Activated T-cell treated with anti-CD3 and anti-CD28 coated beads for 4 hours (primary cell): ENCODE results near the gene GNAI3.

ENCODE experiments used
- DNase-seq: peaks from one replicate; pipeline ENCODE4 v3.0.0-alpha.2; 2020

GNAI3 gene

GRCh38 chr1:109548321-109549267, at the start of gene GNAI3:
Gene GNAI3, plus strand, starts transcription at chr1:109548615. Its CDS starts 106 bp downstream, at chr1:109548721.
- peak; percentile 92 for DNase-seq

DNA sequence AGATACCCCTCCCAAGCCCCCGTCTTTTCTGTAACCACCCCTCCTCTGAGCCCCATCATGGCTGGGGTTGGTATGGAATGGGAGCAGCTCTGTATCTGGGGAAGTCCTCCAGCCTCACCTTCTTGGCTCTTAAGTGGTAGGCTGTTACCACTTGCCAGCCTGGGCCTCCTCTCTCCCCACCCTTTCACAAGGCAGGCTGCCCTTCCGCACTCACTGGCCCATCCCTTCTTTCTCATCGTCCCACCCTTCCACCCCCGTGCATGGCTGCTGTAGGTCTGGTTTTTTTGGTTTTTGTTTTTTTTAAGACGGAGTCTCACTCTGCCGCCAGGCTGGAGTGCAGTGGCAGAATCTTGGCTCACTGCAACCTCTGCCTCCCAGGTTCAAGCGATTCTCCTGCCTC, 49.3 kb upstream of the GNAI3 start:
- DNase-seq = no peak

GRCh38 chr1:109499661-109500536, 48.5 kb upstream of the GNAI3 start:
- peak; percentile 32 for DNase-seq

- no peak for DNase-seq
These were observed 47.5 kb upstream of the GNAI3 start for GRCh38 chr1:109500941-109501381.

DNA sequence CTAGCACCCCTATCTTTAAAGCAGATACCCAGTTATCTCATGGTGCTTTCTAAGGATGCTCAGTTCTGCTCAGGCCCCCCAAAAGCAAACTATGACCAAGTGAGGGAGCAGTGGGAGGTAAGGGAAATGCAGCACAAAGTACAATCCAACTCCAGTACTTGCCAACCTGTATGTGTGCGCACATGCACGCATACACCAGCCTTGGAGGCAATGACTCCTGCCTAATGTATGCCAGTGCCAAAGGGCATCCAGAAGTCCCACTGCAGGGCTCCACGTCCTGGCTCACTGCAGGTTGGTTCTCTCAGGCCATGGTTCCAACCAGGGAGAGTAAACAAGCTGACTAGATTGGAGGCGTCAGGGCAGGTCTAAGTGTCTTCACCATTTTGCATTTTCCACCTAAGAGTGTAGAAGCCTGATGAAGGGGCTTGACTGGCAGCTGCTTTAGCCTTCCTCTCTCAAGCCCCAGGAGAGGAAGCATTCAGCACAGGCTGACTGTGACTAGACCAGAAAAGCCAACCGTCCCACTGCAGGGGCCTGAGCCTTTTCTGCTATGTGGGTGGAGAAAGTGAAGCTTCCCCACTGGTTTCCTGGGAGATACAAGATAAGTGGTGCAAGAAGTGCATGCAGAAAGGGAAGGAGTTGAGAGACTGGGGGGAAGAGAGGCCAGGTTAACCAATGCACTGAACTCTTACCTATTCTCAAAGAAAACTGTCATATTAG, 46.6 kb upstream of the GNAI3 start:
- DNase-seq = no peak

- DNase-seq = peak; percentile 19
These were observed 46.0 kb upstream of the GNAI3 start for GRCh38 chr1:109502364-109502851.

DNA sequence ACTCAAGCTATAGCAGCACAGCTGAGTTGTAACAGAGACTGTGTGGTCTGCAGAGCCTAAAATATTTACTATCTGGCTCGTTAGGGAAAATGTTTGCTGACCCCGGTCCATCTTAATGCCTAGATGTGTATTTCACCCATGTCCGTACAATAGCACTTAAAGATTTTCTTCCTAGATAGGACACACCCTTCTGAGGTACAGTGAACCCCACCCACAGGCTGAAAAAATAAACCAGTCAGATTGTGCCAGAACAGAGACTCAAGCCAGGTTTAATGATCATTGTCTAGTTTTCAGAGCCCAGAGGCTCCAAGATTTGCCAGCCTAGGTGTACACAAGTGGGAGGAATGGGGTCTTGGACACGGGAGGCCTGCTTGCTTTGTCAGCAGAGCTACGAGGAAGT, 44.5 kb upstream of the GNAI3 start:
- DNase-seq = no peak

GRCh38 chr1:109504974-109505373, 43.4 kb upstream of the GNAI3 start:
- no peak for DNase-seq

GRCh38 chr1:109508001-109508872, 40.2 kb upstream of the GNAI3 start:
- no peak for DNase-seq

DNA sequence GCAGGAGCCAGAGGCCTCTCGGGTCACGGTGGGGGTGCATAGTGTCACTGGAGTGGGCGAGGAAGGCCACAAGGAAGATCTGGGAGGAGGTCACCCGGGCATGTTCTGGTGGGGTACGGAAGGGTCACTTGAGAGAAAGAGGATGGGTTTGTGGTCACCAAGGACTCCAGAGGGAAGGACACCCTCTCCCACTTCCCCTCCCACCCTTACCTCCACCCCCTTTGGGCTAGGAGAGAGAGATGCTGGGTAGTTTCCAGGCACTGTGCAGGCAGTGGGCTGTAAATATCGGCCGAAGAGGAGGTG, 39.6 kb upstream of the GNAI3 start:
- DNase-seq = no peak

DNA sequence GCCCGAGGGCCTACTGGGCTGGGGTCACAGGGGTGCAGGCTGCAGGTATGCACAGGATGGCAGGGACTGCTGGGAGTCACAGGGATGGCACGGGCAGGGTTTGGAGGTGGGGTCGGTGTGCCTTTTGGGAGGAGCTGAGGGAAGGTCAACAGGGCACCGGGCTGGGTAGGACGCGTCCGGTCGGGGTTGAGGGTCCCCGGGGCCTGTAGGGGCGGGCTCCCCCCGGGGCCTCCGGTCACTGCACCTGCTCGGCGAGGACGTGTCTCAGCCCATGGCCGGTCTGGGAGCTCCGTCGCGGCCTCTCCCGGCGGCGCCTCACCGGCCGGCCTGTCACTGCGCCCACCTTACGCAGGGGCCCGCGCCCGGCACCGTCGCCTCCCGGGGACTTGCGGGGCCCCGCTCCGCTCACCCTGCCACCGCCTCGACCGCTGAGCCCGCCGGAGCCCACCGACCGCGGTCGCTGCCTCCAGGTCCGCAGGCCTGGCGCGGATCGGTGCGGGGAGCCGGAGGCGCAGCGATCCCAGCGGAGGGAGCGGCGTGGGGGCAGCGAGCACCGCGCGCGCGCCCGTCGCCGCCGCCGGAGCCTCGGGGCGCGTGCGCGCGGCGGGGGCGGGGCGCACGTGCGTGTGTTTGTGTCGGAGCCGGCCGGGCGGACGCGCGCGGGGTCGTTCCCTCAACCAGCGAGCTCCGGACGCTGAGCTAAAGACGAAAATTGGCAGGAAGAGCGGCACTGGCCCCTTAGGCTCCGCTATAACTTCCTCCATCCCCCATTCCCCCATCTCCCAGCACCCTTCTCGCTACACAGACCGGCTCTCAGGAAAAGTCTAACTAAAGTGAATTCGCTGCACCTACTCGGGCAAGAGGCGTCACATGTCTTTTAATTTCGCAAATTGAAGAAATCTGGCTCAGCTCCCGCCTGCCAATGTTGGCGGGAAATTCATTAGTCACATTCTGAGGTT, 39.0 kb upstream of the GNAI3 start, which contains the start of gene AMIGO1:
AMIGO1 (minus strand) TSS at position 552 of the 959 bp plus-strand sequence. CDS start 815 bp downstream, outside the sequence.
- DNase-seq = peak; percentile 46

- no peak for DNase-seq
These were observed 35.2 kb upstream of the GNAI3 start for GRCh38 chr1:109513110-109513710.

DNA sequence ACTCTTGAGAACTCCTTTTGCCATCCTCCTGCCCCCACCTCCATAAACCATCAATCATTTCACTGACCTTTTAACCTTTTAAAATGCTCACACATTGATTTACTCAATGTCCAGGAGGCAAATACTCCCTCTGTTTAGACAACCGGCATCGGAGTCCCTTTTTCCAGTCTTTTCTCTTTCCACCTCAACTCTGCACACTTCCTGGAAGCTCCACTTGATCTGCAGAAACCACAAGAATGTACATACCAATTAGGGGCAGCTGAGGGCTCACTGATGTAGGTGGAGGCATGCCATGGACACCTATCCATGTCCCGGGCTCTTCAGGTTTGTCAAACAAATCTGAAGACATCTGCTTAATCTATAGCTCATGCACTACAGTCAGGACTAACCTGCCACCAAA, 33.6 kb upstream of the GNAI3 start:
- DNase-seq = no peak

DNA sequence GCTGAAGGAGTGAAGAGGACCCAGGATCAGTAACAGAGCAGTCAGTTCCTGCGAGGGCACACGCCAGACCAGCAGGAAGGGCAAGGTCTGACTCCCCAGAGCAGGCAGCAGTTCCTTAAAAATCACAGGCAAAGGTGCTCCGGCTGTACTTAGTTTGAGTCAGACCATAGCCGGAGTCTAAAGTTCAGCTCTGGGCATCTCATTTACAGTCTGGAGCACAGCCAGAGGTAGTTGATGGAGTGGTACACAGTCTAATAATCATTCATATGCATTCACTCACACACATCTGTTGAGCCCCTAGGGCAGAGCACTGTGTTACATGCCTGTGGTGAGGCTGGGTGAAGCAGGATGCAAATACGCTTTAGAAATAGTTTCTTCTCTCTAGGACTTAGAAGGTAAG, 31.5 kb upstream of the GNAI3 start:
- no peak for DNase-seq

DNA sequence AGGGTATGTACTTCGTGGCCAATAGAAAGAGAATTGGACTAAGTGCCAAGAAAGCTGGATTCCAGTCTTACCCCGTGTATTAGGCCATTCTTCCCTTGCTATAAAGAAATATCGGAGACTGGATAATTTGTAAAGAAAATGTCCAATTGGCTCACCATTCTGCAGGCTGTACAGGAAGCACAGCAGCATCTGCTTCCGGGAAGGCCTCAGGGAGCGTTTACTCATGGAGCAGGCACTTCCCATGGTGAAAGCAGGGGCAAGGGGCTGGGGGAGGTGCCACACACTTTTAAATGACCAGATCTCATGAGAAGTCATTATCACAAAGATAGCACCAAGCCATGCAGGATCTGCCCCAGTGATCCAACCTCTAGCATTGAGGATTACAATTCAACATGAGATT, 31.1 kb upstream of the GNAI3 start:
- DNase-seq = no peak

DNA sequence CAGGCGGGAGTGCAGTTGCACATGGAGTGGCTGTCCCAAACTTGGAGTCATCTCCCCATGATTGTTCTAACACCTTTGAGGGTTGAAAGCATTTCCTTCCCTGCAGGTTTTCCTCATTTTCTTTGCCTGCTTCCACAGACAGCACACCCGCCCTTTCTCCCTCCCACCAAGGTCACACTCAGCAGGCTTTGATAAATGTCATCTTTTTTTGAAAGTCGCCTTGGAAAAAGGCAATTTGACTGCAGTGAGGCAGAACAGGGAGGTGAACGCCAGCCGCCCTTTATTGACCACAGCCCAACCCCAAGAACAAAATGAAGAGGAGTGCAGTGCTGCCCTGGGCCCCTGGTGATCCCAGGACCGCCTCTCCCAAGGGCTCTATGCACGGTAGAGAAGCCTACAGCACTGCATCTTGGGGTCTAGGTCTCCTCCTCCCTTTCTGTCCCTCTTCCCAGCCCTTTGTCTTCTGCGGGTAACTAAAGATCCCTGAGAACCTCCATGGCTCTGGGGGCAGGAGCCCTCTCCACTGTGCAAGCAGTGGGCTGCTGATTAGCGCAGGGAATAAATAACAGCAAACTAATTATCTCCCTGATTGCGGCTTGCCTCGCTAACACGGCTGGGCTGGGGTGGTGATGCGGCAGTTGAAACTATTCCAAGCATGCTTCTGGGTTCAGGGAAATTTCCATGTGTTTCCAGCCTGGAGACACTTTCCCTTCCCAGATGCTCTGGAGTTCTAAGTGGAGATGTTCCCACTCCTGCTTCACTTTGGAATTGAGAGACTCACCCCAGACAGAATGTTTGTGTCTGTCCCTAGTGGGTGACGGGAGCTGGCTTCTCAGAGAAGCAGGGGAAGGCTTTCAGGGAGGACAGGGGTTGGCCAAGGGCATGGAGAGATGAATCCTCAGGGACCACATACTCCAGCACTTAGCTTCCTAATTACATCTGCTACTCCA, 27.1 kb upstream of the GNAI3 start:
- DNase-seq = no peak

DNA sequence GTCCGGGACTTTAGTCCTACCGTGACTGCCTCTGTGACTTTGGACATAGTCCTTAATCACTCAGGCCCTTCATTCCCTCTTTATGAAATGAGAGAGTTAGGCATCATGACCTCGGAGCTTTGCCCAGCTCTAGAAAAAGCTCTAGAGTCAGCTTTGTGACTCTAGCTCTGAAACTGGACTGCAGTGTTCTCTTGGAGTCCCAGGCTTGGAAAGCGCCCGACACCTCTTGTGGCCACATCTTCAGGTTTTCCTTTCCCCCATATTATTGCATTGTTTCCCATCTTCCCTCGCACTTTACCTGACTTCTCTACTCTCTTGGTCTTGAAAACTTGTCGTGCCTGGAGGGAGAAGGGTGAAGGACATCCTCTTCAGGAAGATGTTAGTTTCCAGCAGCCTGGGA, 26.4 kb upstream of the GNAI3 start:
- DNase-seq = no peak

DNA sequence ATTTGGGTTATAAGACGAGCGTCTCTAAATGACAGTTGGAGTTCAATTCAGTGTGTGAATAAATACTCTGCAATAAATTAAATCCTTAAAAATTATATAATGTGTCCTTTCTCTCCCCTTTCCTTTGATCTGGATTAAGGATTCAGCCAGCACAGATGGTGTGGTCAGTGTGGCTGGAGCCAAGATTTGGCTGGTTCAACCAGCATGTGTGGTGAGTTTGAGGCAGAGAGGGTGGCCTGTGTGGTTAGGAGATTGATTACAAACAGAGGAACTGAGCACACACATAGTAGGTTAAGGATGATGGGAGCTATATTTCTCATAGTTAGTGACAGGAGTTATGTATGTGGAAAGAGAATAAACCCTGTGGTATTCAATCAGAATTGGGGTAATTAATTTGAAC, 24.7 kb upstream of the GNAI3 start:
- no peak for DNase-seq
